Neural cell (in vitro differentiated cells): ENCODE data around the gene VWA3A.

Source experiments
- CTCF ChIP-seq: fragments of 450-650 bp; IDR thresholded peaks from 2 replicates; pipeline ENCODE4 v1.5.1; 2014; ENCODE audit warnings: antibody characterized with exemption, mild to moderate bottlenecking, moderate library complexity; ENCODE audit not compliant: poor library complexity, severe bottlenecking
- EP300 ChIP-seq: fragments of 450-650 bp; conservative IDR thresholded peaks from 2 replicates; pipeline ENCODE4 v1.6.1; 2014; ENCODE audit warnings: antibody characterized with exemption, mild to moderate bottlenecking, moderate library complexity; ENCODE audit not compliant: poor library complexity, severe bottlenecking
- EZH2 ChIP-seq: fragments of 200-600, 300-800 bp; shearing (Covaris generic), sonication (generic); IDR thresholded peaks from 2 replicates; pipeline ENCODE4 v1.6.1; 2014; ENCODE audit warnings: antibody characterized with exemption, low read length, borderline replicate concordance, mild to moderate bottlenecking; ENCODE audit not compliant: insufficient read depth, poor library complexity, severe bottlenecking
- MXI1 ChIP-seq: fragments of 450-650 bp; conservative IDR thresholded peaks from 2 replicates; pipeline ENCODE4 v1.6.1; 2014; ENCODE audit warnings: antibody characterized with exemption, mild to moderate bottlenecking; ENCODE audit not compliant: poor library complexity, severe bottlenecking
- POLR2AphosphoS5 ChIP-seq: IDR thresholded peaks from 2 replicates; pipeline ENCODE4 v1.6.1; 2012
- RAD21 ChIP-seq: fragments of 450-650 bp; conservative IDR thresholded peaks from 2 replicates; pipeline ENCODE4 v1.6.1; 2014; ENCODE audit warnings: antibody characterized with exemption, mild to moderate bottlenecking, moderate library complexity
- REST ChIP-seq: IDR thresholded peaks from 2 replicates; pipeline ENCODE4 v1.6.1; 2012; ENCODE audit warnings: borderline replicate concordance
- SMC3 ChIP-seq: fragments of 450-650 bp; conservative IDR thresholded peaks from 2 replicates; pipeline ENCODE4 v1.6.1; 2014; ENCODE audit warnings: antibody characterized with exemption, mild to moderate bottlenecking, moderate library complexity; ENCODE audit not compliant: poor library complexity
- TAF1 ChIP-seq: IDR thresholded peaks from 2 replicates; pipeline ENCODE4 v1.6.1; 2012; ENCODE audit warnings: low read depth

DNA sequence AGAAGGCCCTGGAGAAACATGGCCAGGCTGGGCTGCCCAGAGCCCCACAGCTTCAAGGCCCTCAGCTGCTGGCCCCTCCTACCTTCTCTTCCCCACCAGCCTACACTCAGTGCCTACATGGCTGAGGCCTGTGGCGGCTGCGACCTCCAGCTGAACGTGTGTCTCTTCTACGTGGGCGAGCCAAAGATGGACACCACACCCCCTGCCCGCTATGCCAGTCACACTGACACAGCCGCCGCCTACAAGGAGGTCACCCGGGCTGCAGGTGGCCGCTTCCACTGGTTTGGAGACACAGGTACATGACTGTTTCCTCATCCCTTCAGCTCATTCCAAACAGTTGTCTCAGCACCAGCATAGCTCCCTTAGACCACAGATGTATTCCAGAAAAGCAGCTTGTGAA, 40.5 kb downstream of the VWA3A start:
- TF ChIP-seq CTCF, result no peak
- no peak for TF ChIP-seq TAF1
- TF ChIP-seq SMC3, result no peak
- no peak for TF ChIP-seq POLR2AphosphoS5
- TF ChIP-seq EP300, result no peak
- no peak for TF ChIP-seq EZH2
- TF ChIP-seq REST, result no peak
- TF ChIP-seq MXI1, result no peak
- no peak for TF ChIP-seq RAD21
